Natural killer cell treated with Interleukin-12 subunit alpha and Interleukin-12 subunit beta and Interleukin-15 and Interleukin-18, amount 100 ng/mL, for 72 hours (primary cell): ENCODE measurements around the gene TM9SF3. TPM values are rescaled to one million over a fixed set of nuclear protein-coding genes. Genes with fewer than 3 reads are reported as not detected.
"Not testable (repeated sequence)": the region's sequence is repeated elsewhere in the genome, so short reads cannot be mapped to it uniquely, and the experiment has no call there.

Experiments
- ATAC-seq, 2 donors: fragments of 150-1000 bp; cut with Tn5 transposase in 1 of 2; sonication (Bioruptor Pico), chemical (Tn5 transposase) in 1 of 2; 2 replicates each; pipeline ENCODE4 v1.10.0; 2021
- DNase-seq: peaks from one replicate; pipeline ENCODE4 v3.0.0; 2022; ENCODE audit warnings: low spot score
- H3K27ac Mint-ChIP-seq, 2 donors: 1 replicate in 1 of 2; 2 replicates in 1 of 2; pipeline ENCODE4 v1.8.0; 2022; ENCODE audit warnings: mixed read lengths in 2 of 2, mild to moderate bottlenecking in 1 of 2, moderate library complexity in 1 of 2
- H3K27me3 Mint-ChIP-seq, 2 donors: 1 replicate in 1 of 2; 2 replicates in 1 of 2; pipeline ENCODE4 v1.8.0; 2022; ENCODE audit warnings: mixed read lengths in 2 of 2
- H3K36me3 Mint-ChIP-seq: one replicate; pipeline ENCODE4 v1.8.0; 2022; ENCODE audit warnings: mixed read lengths
- H3K4me1 Mint-ChIP-seq, 2 donors: 1 replicate in 1 of 2; 2 replicates in 1 of 2; pipeline ENCODE4 v1.8.0; 2022; ENCODE audit warnings: low read depth in 2 of 2, mixed read lengths in 2 of 2, mild to moderate bottlenecking in 1 of 2
- H3K4me3 Mint-ChIP-seq: one replicate; pipeline ENCODE4 v1.8.0; 2022; ENCODE audit warnings: mixed read lengths
- H3K9me3 Mint-ChIP-seq: 2 replicates; pipeline ENCODE4 v1.8.0; 2022; ENCODE audit warnings: mixed read lengths
- total RNA-seq, 2 donors: library from RNA; stranded (reverse); gene quantifications; one replicate each; pipeline ENCODE4 v1.2.3, GENCODE V29; 2022

The TM9SF3 gene
- total RNA-seq, 2 donors from 2014 or later = 73.0 to 104 TPM

DNA sequence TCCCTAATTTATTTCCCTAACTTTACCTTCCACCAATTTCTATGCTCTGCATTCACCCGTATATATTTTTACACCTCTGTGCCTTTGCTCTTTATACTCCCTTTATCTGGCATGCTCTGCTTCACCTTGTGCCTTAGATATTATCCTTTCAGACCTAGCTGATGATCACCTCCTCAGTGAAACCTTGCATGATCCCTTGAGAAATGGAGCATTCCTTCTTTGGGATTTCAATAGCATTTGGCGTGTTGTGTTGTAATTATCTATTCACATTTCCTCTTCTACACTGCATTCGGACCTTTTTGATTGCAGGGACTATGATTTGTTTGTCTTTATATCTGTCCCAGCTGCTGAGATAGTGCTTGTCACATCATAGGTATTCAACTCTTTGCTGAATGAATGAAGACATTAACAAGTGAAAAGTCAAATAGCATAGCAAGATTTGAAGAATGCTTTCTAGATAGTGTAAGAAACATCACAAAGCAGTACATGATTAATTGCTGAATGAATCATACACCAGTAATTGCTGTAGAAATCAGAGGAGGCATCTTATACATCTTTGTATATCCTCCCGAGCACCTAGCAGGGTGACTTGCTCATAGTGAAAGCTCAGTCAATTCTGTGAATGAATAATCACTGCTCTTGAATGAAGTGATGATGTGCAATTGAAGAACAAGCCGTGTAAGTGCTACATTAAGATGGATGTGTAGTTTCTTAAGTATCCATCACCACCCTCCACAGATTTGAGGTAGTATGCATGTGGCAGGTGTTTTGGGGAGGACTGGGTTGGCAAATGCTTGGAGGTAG is 2.0 kb upstream of the TM9SF3 start:
- H3K27me3 Mint-ChIP-seq = no peaks in the 10 kb centered on the region
- H3K9me3 Mint-ChIP-seq = no peaks in the 10 kb centered on the region
- no peak overlapping the region for H3K27ac Mint-ChIP-seq
- DNase-seq = peak; percentile 66
- H3K4me1 Mint-ChIP-seq = peaks cover 17 to 20% of the 10 kb centered on the region in 2 donors
- peaks cover 9% of the 10 kb centered on the region for H3K36me3 Mint-ChIP-seq
- ATAC-seq = peak; percentile 61 to 73
- H3K4me3 Mint-ChIP-seq = no peak overlapping the region

- DNase-seq = no peak
- Mint-ChIP-seq H3K9me3 (no peaks in the 10 kb centered on the region), H3K36me3 (peaks cover 9% of the 10 kb centered on the region), H3K27me3 (no peaks in the 10 kb centered on the region), H3K4me1 (peaks cover 25 to 27% of the 10 kb centered on the region in 2 donors), H3K27ac (no peak overlapping the region), H3K4me3 (no peak overlapping the region)
- ATAC-seq = no peak
These were observed 1.3 kb upstream of the TM9SF3 start for GRCh38 chr10:96588060-96588554.

GRCh38 chr10:96587264-96588059 is 650 bp upstream of the TM9SF3 start:
- Mint-ChIP-seq H3K27me3 (no peaks in the 10 kb centered on the region), H3K4me3 (no peak overlapping the region), H3K4me1 (peaks cover 25 to 32% of the 10 kb centered on the region in 2 donors), H3K36me3 (peaks cover 5% of the 10 kb centered on the region), H3K27ac (no peak overlapping the region), H3K9me3 (no peaks in the 10 kb centered on the region)
- no peak for DNase-seq
- no peak for ATAC-seq

GRCh38 chr10:96585736-96586418 is 935 bp downstream of the TM9SF3 start:
- peaks cover 29 to 43% of the 10 kb centered on the region in 2 donors for H3K4me1 Mint-ChIP-seq
- no peaks in the 10 kb centered on the region for H3K9me3 Mint-ChIP-seq
- peak overlapping the region; percentile 91 to 93 for H3K27ac Mint-ChIP-seq
- H3K4me3 Mint-ChIP-seq = peak overlapping the region; percentile 89
- ATAC-seq (no peak), DNase-seq (no peak)
- H3K36me3 Mint-ChIP-seq = no peaks in the 10 kb centered on the region
- no peaks in the 10 kb centered on the region for H3K27me3 Mint-ChIP-seq

DNA sequence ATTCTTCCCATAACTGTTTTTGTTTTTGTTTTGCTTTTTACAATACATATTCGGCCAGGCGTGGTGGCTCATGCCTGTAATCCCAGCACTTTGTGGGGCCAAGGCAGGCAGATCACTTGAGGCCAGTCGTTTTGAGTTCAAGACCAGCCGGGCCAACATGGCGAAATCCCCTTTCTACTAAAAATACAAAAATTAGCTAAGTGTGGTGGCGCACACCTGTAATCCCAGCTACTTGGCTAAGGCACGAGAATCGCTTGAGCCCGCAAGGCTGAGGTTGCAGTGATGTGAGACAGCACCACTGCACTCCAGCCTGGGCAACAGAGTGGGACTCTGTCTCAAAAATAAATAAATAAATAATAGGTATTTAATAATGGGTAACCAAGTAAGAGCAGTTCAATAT is 2.3 kb downstream of the TM9SF3 start:
- no peak overlapping the region for H3K27ac Mint-ChIP-seq
- no peaks in the 10 kb centered on the region for H3K9me3 Mint-ChIP-seq
- H3K4me3 Mint-ChIP-seq = no peak overlapping the region
- no peaks in the 10 kb centered on the region for H3K27me3 Mint-ChIP-seq
- ATAC-seq (no peak), DNase-seq (no peak)
- H3K36me3 Mint-ChIP-seq = no peaks in the 10 kb centered on the region
- peaks cover 36 to 44% of the 10 kb centered on the region in 2 donors for H3K4me1 Mint-ChIP-seq

DNA sequence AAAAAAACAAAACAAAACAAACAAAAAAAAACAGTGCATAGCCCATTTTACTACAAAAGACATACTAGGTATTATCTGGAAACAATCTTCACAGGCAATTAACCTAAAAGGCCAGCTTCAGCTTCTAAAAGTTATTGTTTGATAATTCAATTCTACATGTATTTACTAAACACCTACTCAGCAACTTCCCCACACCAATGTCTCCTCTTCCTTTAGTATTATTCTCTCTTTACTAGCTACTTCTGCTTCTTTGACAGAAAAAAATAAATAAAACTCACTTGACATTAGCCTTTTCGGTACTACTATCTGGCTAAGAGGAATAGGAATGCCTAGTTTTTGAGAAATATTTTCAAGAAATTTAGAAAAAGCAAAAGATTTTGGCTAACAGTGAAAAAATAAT is 2.8 kb downstream of the TM9SF3 start:
- DNase-seq (no peak), ATAC-seq (no peak)
- H3K4me1 Mint-ChIP-seq = peaks cover 36 to 44% of the 10 kb centered on the region in 2 donors
- no peak overlapping the region for H3K27ac Mint-ChIP-seq
- no peaks in the 10 kb centered on the region for H3K27me3 Mint-ChIP-seq
- no peaks in the 10 kb centered on the region for H3K9me3 Mint-ChIP-seq
- H3K36me3 Mint-ChIP-seq = no peaks in the 10 kb centered on the region
- no peak overlapping the region for H3K4me3 Mint-ChIP-seq

GRCh38 chr10:96579133-96579532 is 7.7 kb downstream of the TM9SF3 start:
- ATAC-seq (no peak), DNase-seq (no peak)
- Mint-ChIP-seq H3K27ac (no peak overlapping the region), H3K27me3 (no peaks in the 10 kb centered on the region), H3K4me1 (peaks cover 45 to 59% of the 10 kb centered on the region in 2 donors), H3K4me3 (no peak overlapping the region), H3K9me3 (no peaks in the 10 kb centered on the region), H3K36me3 (peaks cover 6% of the 10 kb centered on the region)

GRCh38 chr10:96578633-96579032 is 8.2 kb downstream of the TM9SF3 start:
- no peak overlapping the region for H3K27ac Mint-ChIP-seq
- no peak overlapping the region for H3K4me3 Mint-ChIP-seq
- peaks cover 44 to 59% of the 10 kb centered on the region in 2 donors for H3K4me1 Mint-ChIP-seq
- ATAC-seq = no peak
- H3K9me3 Mint-ChIP-seq = no peaks in the 10 kb centered on the region
- H3K36me3 Mint-ChIP-seq = peaks cover 9% of the 10 kb centered on the region
- DNase-seq = no peak
- no peaks in the 10 kb centered on the region for H3K27me3 Mint-ChIP-seq

DNA sequence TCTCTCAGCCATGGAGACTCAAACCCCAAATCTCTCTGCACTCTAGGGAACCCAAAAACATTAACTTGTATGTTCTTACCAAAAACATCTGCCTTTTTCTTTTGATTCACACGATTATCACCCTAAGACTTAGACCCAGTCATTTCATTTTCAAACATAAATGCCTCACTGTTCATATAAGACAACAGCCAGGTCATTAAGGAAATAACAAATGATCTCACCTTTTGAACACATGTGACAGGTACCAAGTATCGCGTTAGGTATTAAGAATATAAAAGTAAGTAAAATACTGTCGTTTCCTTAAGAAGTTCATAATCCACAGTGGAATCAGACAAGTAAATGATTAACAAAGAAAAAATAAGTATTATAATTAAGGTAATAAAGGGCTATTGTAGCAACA is 8.8 kb downstream of the TM9SF3 start:
- H3K9me3 Mint-ChIP-seq = no peaks in the 10 kb centered on the region
- H3K36me3 Mint-ChIP-seq = peaks cover 10% of the 10 kb centered on the region
- peaks cover 44 to 57% of the 10 kb centered on the region in 2 donors for H3K4me1 Mint-ChIP-seq
- DNase-seq = no peak
- H3K27ac Mint-ChIP-seq = no peak overlapping the region
- no peak for ATAC-seq
- no peaks in the 10 kb centered on the region for H3K27me3 Mint-ChIP-seq
- H3K4me3 Mint-ChIP-seq = no peak overlapping the region

DNA sequence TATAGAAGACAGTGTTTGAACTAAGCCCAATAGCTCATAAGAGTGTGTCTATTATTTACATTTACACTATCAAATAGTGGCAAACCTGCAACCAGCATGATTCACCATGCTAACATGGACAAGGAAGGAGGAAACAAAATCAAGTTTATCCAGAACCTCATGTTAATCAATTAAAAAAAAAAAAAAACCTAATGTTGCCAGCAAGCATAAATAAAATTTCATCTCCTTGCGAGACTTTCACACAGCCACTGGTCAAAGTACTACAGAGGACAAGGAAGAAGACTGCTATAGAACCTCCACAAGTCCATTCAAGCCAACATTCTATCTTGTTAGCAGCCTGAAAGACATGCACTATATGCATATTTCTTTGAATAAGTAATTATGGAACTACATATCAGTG is 9.7 kb downstream of the TM9SF3 start:
- Mint-ChIP-seq H3K27me3 (no peaks in the 10 kb centered on the region), H3K36me3 (peaks cover 10% of the 10 kb centered on the region), H3K9me3 (no peaks in the 10 kb centered on the region)

DNA sequence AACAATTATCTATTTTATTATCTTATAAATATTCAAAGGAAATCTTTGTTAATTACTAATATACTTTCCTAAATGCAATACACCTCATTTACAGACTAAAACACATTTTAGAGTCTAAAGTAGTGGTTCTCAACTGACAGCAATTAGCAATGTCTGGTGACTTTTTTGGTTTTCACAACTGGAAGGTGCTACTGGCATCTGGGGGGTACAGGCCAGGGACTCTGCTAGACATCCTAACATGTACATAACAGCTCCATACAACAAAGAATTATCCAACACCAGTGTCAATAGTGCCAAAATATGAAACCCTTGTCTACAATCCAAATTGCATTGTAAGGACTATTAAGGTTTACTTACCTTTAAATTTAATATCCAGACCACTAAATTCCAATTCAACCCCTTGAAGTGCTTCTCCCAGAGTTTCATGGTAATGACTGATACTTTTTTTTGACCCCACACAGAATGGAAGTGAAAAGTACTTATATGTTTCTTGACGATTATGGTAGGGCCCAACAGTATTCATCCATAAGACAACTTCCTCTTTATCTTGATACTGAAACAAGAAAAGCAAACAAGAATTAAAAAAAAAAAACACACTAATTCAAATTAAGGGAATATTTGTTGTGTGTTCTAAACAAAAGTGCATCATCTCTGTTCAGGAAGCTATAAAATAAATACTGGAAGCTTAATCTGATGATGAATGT is 10.4 kb downstream of the TM9SF3 start:
- H3K4me3 Mint-ChIP-seq = no peak overlapping the region
- H3K27ac Mint-ChIP-seq = peak overlapping the region in 1 of 2 donors; percentile 15
- H3K27me3 Mint-ChIP-seq = no peaks in the 10 kb centered on the region
- H3K4me1 Mint-ChIP-seq = peaks cover 50 to 55% of the 10 kb centered on the region in 2 donors
- no peaks in the 10 kb centered on the region for H3K9me3 Mint-ChIP-seq
- ATAC-seq = peak in 1 of 2 donors; percentile 57
- no peak for DNase-seq
- peaks cover 10% of the 10 kb centered on the region for H3K36me3 Mint-ChIP-seq

More for the DNA sequence above, 9.7 kb downstream of the TM9SF3 start:
- no peak overlapping the region for H3K27ac Mint-ChIP-seq
- DNase-seq (no peak), ATAC-seq (no peak)
- H3K4me3 Mint-ChIP-seq = no peak overlapping the region
- H3K4me1 Mint-ChIP-seq = peaks cover 48 to 55% of the 10 kb centered on the region in 2 donors

DNA sequence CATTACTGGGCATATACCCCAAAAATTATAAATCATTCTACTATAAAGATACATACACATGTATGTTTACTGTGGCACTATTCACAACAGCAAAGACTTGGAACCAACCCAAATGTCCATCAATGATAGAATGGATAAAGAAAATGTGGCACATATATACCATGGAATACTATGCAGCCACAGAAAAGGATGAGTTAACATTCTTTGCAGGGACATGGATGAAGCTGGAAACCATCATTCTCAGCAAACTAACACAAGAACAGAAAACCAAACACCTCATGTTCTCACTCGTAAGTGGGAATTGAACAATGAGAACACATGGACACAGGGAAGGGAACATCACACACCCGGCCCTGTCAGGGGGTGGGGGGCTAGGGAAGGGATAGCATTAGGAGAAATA is 12.2 kb downstream of the TM9SF3 start:
- ATAC-seq, H3K27ac Mint-ChIP-seq, H3K9me3 Mint-ChIP-seq, H3K27me3 Mint-ChIP-seq, H3K36me3 Mint-ChIP-seq, DNase-seq, H3K4me3 Mint-ChIP-seq: not testable (repeated sequence)
- peaks cover 45 to 49% of the 10 kb centered on the region in 2 donors for H3K4me1 Mint-ChIP-seq

GRCh38 chr10:96573036-96573435 is 13.8 kb downstream of the TM9SF3 start:
- Mint-ChIP-seq H3K27ac (peak overlapping the region in 1 of 2 donors; percentile 1), H3K36me3 (peaks cover 10% of the 10 kb centered on the region), H3K4me3 (no peak overlapping the region), H3K9me3 (no peaks in the 10 kb centered on the region), H3K27me3 (no peaks in the 10 kb centered on the region), H3K4me1 (peaks cover 47 to 56% of the 10 kb centered on the region in 2 donors)
- DNase-seq (no peak), ATAC-seq (no peak)
